HCT116 (cell line): Measurements from ENCODE around the gene MRAS. TPM values are rescaled to one million over a fixed set of nuclear protein-coding genes. Genes with fewer than 3 reads are reported as not detected.
A peak's percentile ranks its signal among the peaks of the same experiment; 100 is the strongest.

ENCODE experiments used
- ATAC-seq: fragments of 200-7000 bp; cut with Tn5 transposase; 2 replicates; pipeline ENCODE4 v1.9.1; 2020; ENCODE audit warnings: mild to moderate bottlenecking, moderate library complexity
- BruUV-seq: library from RNA; stranded (reverse); fragments of 400-500 nt; replicated peaks from 2 replicates; lab custom pipeline; 2021; lab: Mats Ljungman, UMichigan
- CTCF ChIA-PET: fragments of 300-600 bp; sonication (Branson Sonifier 250); formaldehyde crosslinking; loops from one replicate; lab custom pipeline; 2021; ENCODE audit warnings: antibody characterized with exemption; lab: Charles Lee
- POLR2A ChIA-PET: fragments of 300-600, 350-600 bp; sonication (Branson Sonifier 250); formaldehyde crosslinking; loops from one replicate; lab custom pipeline; 2021; ENCODE audit warnings: antibody characterized with exemption; lab: Charles Lee
- RAD21 ChIA-PET, 2 experiments: fragments of 300-600 bp; sonication (Branson Sonifier 250); formaldehyde crosslinking; loops; one replicate each; lab custom pipeline; 2023; ENCODE audit warnings: low total read pairs in 2 of 2; ENCODE audit not compliant: uncharacterized antibody in 2 of 2, unreplicated experiment in 2 of 2, low non-redundant PET in 1 of 2; lab: Charles Lee
- DNase-seq: peaks from one replicate; pipeline ENCODE4 v3.0.0-alpha.2; 2010; ENCODE audit warnings: low read depth, low spot score
- H2AFZ ChIP-seq: fragments of 200-600 bp; shearing (Covaris generic), sonication (generic); 2 replicates; pipeline ENCODE4 v1.6.1; 2017; ENCODE audit warnings: low read depth, mixed run types, mixed read lengths, antibody characterized with exemption, low read length; ENCODE audit not compliant: poor library complexity, severe bottlenecking
- H3K27ac ChIP-seq: 2 replicates; pipeline ENCODE4 v1.5.1; 2012; ENCODE audit warnings: low read depth, low read length
- H3K27me3 ChIP-seq: fragments of 200-600 bp; sonication (generic); 2 replicates; pipeline ENCODE4 v1.6.1; 2016; ENCODE audit warnings: mixed run types, low read length, mixed read lengths; ENCODE audit not compliant: insufficient read depth
- H3K36me3 ChIP-seq, 2 experiments: fragments of 200-500 bp in 1 of 2; fragments of 200-600 bp in 1 of 2; sonication (Bioruptor generic) in 1 of 2; sonication (generic) in 1 of 2; 2 replicates each; pipeline versions ENCODE4 v1.5.1 to v1.6.1; 2014 to 2016; ENCODE audit warnings: low read length in 2 of 2, inconsistent platforms in 1 of 2, mixed read lengths in 1 of 2, mixed run types in 1 of 2; ENCODE audit not compliant: insufficient read depth in 2 of 2, control insufficient read depth in 1 of 2
- H3K4me1 ChIP-seq, 2 experiments: fragments of 200-600 bp in 1 of 2; sonication (generic) in 1 of 2; 2 replicates each; pipeline versions ENCODE4 v1.5.1 to v1.6.1; 2012 to 2017; ENCODE audit warnings: low read length in 2 of 2, inconsistent platforms in 1 of 2, mild to moderate bottlenecking in 1 of 2, mixed read lengths in 1 of 2, mixed run types in 1 of 2, moderate library complexity in 1 of 2; ENCODE audit not compliant: insufficient read depth in 2 of 2, control insufficient read depth in 1 of 2
- H3K4me2 ChIP-seq: fragments of 200-600 bp; sonication (generic); 2 replicates; pipeline ENCODE4 v1.6.1; 2017; ENCODE audit warnings: mixed run types, low read length, mixed read lengths
- H3K4me3 ChIP-seq, 2 experiments: fragments of 200-600 bp in 1 of 2; sonication (generic) in 1 of 2; replicated peaks in 1 of 2; 2 replicates each; pipeline ENCODE4 v1.5.1; 2011 to 2016; ENCODE audit warnings: low read length in 2 of 2, control low read depth in 1 of 2, low read depth in 1 of 2, mild to moderate bottlenecking in 1 of 2, mixed read lengths in 1 of 2, mixed run types in 1 of 2
- H3K79me2 ChIP-seq: fragments of 200-600 bp; sonication (generic); 2 replicates; pipeline ENCODE4 v1.6.1; 2017; ENCODE audit warnings: mild to moderate bottlenecking, mixed run types, low read length, moderate library complexity, mixed read lengths; ENCODE audit not compliant: insufficient read depth
- H3K9ac ChIP-seq: fragments of 200-600 bp; sonication (generic); 2 replicates; pipeline ENCODE4 v1.6.1; 2016; ENCODE audit warnings: low read length, mixed read lengths
- H3K9me2 ChIP-seq: fragments of 200-600 bp; sonication (generic), shearing (Covaris generic); 2 replicates; pipeline ENCODE4 v1.6.1; 2017; ENCODE audit warnings: mixed run types, mild to moderate bottlenecking, moderate library complexity; ENCODE audit not compliant: insufficient read depth
- H3K9me3 ChIP-seq, 2 experiments: fragments of 200-500 bp in 1 of 2; fragments of 200-600 bp in 1 of 2; sonication (Bioruptor generic) in 1 of 2; sonication (generic) in 1 of 2; 2 replicates each; pipeline ENCODE4 v1.6.1; 2014 to 2017; ENCODE audit warnings: low read length in 2 of 2, mixed read lengths in 2 of 2, inconsistent platforms in 1 of 2, low read depth in 1 of 2, mild to moderate bottlenecking in 1 of 2, mixed run types in 1 of 2, moderate library complexity in 1 of 2; ENCODE audit not compliant: control insufficient read depth in 1 of 2, insufficient read depth in 1 of 2
- H4K20me1 ChIP-seq: fragments of 200-600 bp; sonication (generic), shearing (Covaris generic); 2 replicates; pipeline ENCODE4 v1.6.1; 2017; ENCODE audit warnings: mixed run types, mild to moderate bottlenecking, moderate library complexity; ENCODE audit not compliant: insufficient read depth
- CBX3 ChIP-seq: IDR thresholded peaks from 2 replicates; pipeline ENCODE4 v1.6.1; 2012; ENCODE audit warnings: low read depth
- EGR1 ChIP-seq: IDR thresholded peaks from 2 replicates; pipeline ENCODE4 v1.6.1; 2012; ENCODE audit warnings: low read depth
- EZH2 ChIP-seq: fragments of 200-600 bp; sonication (generic); IDR thresholded peaks from 2 replicates; pipeline ENCODE4 v1.6.1; 2017; ENCODE audit warnings: antibody characterized with exemption, mixed run types
- POLR2A ChIP-seq: IDR thresholded peaks from 2 replicates; pipeline ENCODE4 v1.7.0; 2011; ENCODE audit warnings: borderline replicate concordance; ENCODE audit not compliant: insufficient read depth, insufficient read length; ENCODE audit errors: extremely low read depth
- POLR2AphosphoS5 ChIP-seq: IDR thresholded peaks from 2 replicates; pipeline ENCODE4 v1.6.1; 2011; ENCODE audit warnings: mild to moderate bottlenecking, low read depth, low read length, moderate library complexity
- RAD21 ChIP-seq: IDR thresholded peaks from 2 replicates; pipeline ENCODE4 v1.6.1; 2012; ENCODE audit warnings: low read depth, mild to moderate bottlenecking
- SRF ChIP-seq: IDR thresholded peaks from 2 replicates; pipeline ENCODE4 v1.6.1; 2012; ENCODE audit warnings: low read depth
- YY1 ChIP-seq: IDR thresholded peaks from 2 replicates; pipeline ENCODE4 v1.6.1; 2011; ENCODE audit warnings: low read length, low read depth, moderate library complexity, mild to moderate bottlenecking; ENCODE audit not compliant: insufficient replicate concordance; ENCODE audit errors: extremely low read depth
- ZFX ChIP-seq: fragments of 450-650 bp; IDR thresholded peaks from 2 replicates; pipeline ENCODE4 v1.6.1; 2017
- ZNF274 ChIP-seq: fragments of 200-500 bp; sonication (Bioruptor generic); IDR thresholded peaks from 2 replicates; pipeline ENCODE4 v1.6.1; 2014; ENCODE audit warnings: mild to moderate bottlenecking, low read depth, low read length, inconsistent platforms
- intact Hi-C: fragments of 100-400 bp; cut with micrococcal nuclease; formaldehyde crosslinking; loops from 2 replicates; pipeline ENCODE4 v1.10.0; 2022
- total RNA-seq: library from RNA; stranded (reverse); gene quantifications from one replicate; pipeline ENCODE4 v1.2.1, GENCODE V29; 2021; ENCODE audit not compliant: unreplicated experiment
- TF ChIP-seq, protein P1 (sequence below), 3 experiments: fragments of 200-600 bp in 1 of 3; sonication (generic) in 1 of 3; IDR thresholded peaks in 2 of 3; conservative IDR thresholded peaks in 1 of 3; 2 replicates each; pipeline ENCODE4 v1.5.1; 2012 to 2017; ENCODE audit warnings: low read depth in 2 of 3, low read length in 2 of 3, antibody characterized with exemption in 1 of 3, borderline replicate concordance in 1 of 3, control low read depth in 1 of 3, mild to moderate bottlenecking in 1 of 3, mixed read lengths in 1 of 3, mixed run types in 1 of 3, moderate library complexity in 1 of 3; ENCODE audit not compliant: insufficient read depth in 1 of 3
- TF ChIP-seq, protein P2 (sequence below): IDR thresholded peaks from 2 replicates; pipeline ENCODE4 v1.6.1; 2012

The MRAS gene
- total RNA-seq, 1 experiment from 2014 or later: 13.5 TPM

DNA sequence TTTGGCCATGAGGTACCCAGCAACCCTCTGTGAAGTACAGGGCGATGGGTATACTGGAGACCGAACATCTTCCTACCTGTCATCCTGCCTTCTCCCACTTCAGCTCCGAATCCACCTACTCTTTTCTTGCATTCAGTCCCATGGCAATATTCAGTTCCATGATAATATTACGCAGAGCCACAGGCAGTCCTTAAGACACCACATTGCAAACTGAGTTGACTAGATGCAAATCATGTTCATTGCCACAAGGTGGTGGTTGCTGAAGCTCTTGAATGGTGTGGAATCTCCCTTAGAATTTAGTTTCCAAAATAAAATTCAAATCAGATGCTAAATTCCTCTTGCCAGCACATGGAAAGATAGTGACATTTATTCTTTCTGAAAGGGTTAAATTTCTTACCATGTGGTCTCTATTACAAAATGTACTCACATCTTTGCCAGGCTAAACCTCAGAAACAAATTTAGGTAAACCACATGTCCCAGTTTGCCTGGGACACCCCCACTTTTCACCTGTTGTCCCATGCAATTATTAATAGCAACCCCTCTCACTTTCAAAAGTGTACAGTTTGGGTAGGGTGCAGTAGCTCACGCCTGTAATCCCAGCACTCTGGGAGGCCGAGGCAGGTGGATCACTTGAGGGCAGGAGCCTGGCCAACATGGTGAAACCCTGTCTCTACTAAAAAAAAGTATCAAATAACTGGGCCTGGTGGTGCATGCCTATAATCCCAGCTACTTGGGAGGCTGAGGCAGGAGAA is 17.1 kb upstream of the MRAS start:
- ATAC-seq: no peak
- Histone ChIP-seq H3K4me2 (no peak overlapping the region), H3K4me1 (peaks cover 4 to 30% of the 10 kb centered on the region in 2 experiments; a peak in 3 of 4 replicates), H4K20me1 (no peaks in the 10 kb centered on the region), H3K9me3 (no peaks in the 10 kb centered on the region), H3K36me3 (no peaks in the 10 kb centered on the region), H3K27ac (no peak overlapping the region), H2AFZ (no peak overlapping the region), H3K27me3 (no peaks in the 10 kb centered on the region), H3K9me2 (no peaks in the 10 kb centered on the region), H3K79me2 (no peaks in the 10 kb centered on the region), H3K9ac (no peak overlapping the region), H3K4me3 (no peak overlapping the region)
- CTCF ChIA-PET: interaction anchor here (0.7 to 1.5 kb wide), 3 partner anchors 59 to 146 kb away, joined by 3 to 4 read pairs (median 3); no protein-coding TSS in a partner anchor
- RAD21 ChIA-PET: no interaction called here
- no peak for TF ChIP-seq EZH2
- no peak for TF ChIP-seq EGR1
- no peak for TF ChIP-seq SRF
- TF ChIP-seq ZFX: no peak
- TF ChIP-seq RAD21: peak; percentile 14; the same call in 1 of the 2 replicates
- TF ChIP-seq YY1: no peak
- no peak for TF ChIP-seq ZNF274
- TF ChIP-seq, protein P1, sequence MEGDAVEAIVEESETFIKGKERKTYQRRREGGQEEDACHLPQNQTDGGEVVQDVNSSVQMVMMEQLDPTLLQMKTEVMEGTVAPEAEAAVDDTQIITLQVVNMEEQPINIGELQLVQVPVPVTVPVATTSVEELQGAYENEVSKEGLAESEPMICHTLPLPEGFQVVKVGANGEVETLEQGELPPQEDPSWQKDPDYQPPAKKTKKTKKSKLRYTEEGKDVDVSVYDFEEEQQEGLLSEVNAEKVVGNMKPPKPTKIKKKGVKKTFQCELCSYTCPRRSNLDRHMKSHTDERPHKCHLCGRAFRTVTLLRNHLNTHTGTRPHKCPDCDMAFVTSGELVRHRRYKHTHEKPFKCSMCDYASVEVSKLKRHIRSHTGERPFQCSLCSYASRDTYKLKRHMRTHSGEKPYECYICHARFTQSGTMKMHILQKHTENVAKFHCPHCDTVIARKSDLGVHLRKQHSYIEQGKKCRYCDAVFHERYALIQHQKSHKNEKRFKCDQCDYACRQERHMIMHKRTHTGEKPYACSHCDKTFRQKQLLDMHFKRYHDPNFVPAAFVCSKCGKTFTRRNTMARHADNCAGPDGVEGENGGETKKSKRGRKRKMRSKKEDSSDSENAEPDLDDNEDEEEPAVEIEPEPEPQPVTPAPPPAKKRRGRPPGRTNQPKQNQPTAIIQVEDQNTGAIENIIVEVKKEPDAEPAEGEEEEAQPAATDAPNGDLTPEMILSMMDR (IDR thresholded peaks at IDR 0.05 in 2 of 3, conservative IDR thresholded peaks at IDR 0.05 in 1 of 3; ENCODE audit: borderline replicate concordance in 1 of 3, insufficient read depth in 1 of 3, low read depth in 2 of 3, low read length in 2 of 3): peak in 2 of 3 experiments; percentile 33 to 34; a peak in 4 of 6 replicates
- TF ChIP-seq CBX3: no peak
- TF ChIP-seq POLR2A: no peak
- TF ChIP-seq POLR2AphosphoS5: no peak
- TF ChIP-seq, protein P2, sequence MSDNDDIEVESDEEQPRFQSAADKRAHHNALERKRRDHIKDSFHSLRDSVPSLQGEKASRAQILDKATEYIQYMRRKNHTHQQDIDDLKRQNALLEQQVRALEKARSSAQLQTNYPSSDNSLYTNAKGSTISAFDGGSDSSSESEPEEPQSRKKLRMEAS: no peak
- intact Hi-C loops: loop anchor here (5.0 kb wide), 1 partner anchor 591 kb away; no protein-coding TSS in a partner anchor
- no peak for DNase-seq
- BruUV-seq: no TSS peak
- POLR2A ChIA-PET: no interaction called here
